GM23248 (cell line): ENCODE measurements around the gene KIF4A. TPM values are rescaled to one million over a fixed set of nuclear protein-coding genes. Genes with fewer than 3 reads are reported as not detected.

Source experiments
- DNase-seq: peaks from one replicate; pipeline ENCODE4 v3.0.0-alpha.2; 2015
- H2AFZ ChIP-seq: fragments of 200-600 bp; sonication (generic); 2 replicates; pipeline ENCODE4 v1.6.1; 2016; ENCODE audit warnings: antibody characterized with exemption
- H3F3A ChIP-seq: fragments of 200-600 bp; sonication (generic); 2 replicates; pipeline ENCODE4 v1.6.1; 2016; ENCODE audit warnings: mild to moderate bottlenecking, antibody characterized with exemption, mixed run types; ENCODE audit not compliant: insufficient read depth
- H3K27ac ChIP-seq: fragments of 200-600 bp; sonication (generic); 2 replicates; pipeline ENCODE4 v1.5.1; 2016; ENCODE audit warnings: mild to moderate bottlenecking
- H3K27me3 ChIP-seq: fragments of 200-600 bp; sonication (generic); replicated peaks from 2 replicates; pipeline ENCODE4 v1.6.1; 2016; ENCODE audit warnings: mild to moderate bottlenecking; ENCODE audit not compliant: insufficient read depth
- H3K36me3 ChIP-seq: fragments of 200-600 bp; sonication (generic); 2 replicates; pipeline ENCODE4 v1.6.1; 2016; ENCODE audit warnings: low read depth, mild to moderate bottlenecking
- H3K4me1 ChIP-seq: fragments of 200-600 bp; sonication (generic); 2 replicates; pipeline ENCODE4 v1.6.1; 2016; ENCODE audit warnings: mild to moderate bottlenecking; ENCODE audit not compliant: insufficient read depth
- H3K4me2 ChIP-seq: fragments of 200-600 bp; sonication (generic); one replicate; pipeline ENCODE4 v1.6.1; 2016; ENCODE audit warnings: mild to moderate bottlenecking; ENCODE audit not compliant: unreplicated experiment
- H3K4me3 ChIP-seq: fragments of 200-600 bp; sonication (generic); 2 replicates; pipeline ENCODE4 v1.5.1; 2016; ENCODE audit warnings: mild to moderate bottlenecking
- H3K79me2 ChIP-seq: fragments of 200-600 bp; sonication (generic); 2 replicates; pipeline ENCODE4 v1.6.1; 2016; ENCODE audit warnings: mild to moderate bottlenecking; ENCODE audit not compliant: insufficient read depth
- H3K9ac ChIP-seq: fragments of 200-600 bp; sonication (generic); 2 replicates; pipeline ENCODE4 v1.6.1; 2016; ENCODE audit warnings: mild to moderate bottlenecking
- H3K9me2 ChIP-seq: fragments of 200-600 bp; sonication (generic); 2 replicates; pipeline ENCODE4 v1.6.1; 2016; ENCODE audit warnings: mixed run types, mild to moderate bottlenecking, moderate library complexity; ENCODE audit not compliant: insufficient read depth
- H3K9me3 ChIP-seq: fragments of 200-600 bp; sonication (generic); one replicate; pipeline ENCODE4 v1.6.1; 2017; ENCODE audit warnings: low read depth
- H4K20me1 ChIP-seq: fragments of 200-600 bp; sonication (generic); 2 replicates; pipeline ENCODE4 v1.6.0; 2016; ENCODE audit not compliant: insufficient read depth
- EZH2 ChIP-seq: fragments of 200-600 bp; sonication (generic); IDR thresholded peaks from 2 replicates; pipeline ENCODE4 v1.6.1; 2018; ENCODE audit warnings: antibody characterized with exemption, mild to moderate bottlenecking; ENCODE audit not compliant: insufficient read depth, poor library complexity, severe bottlenecking
- EZH2phosphoT487 ChIP-seq: fragments of 200-600 bp; sonication (generic); IDR thresholded peaks from 2 replicates; pipeline ENCODE4 v1.6.1; 2018; ENCODE audit warnings: antibody characterized with exemption, moderate library complexity, mild to moderate bottlenecking, low read depth; ENCODE audit not compliant: insufficient read depth
- WGBS, 2 experiments: methylation state at CpG; one replicate each; pipeline ENCODE4 v1.1.6; 2015 to 2017; ENCODE audit warnings: low lambda C conversion rate in 2 of 2, low coverage in 1 of 2; ENCODE audit errors: missing lambda C conversion rate in 2 of 2; 5-methylcytosine and 5-hydroxymethylcytosine counted together
- in situ Hi-C: fragments of 300-500 bp; cut with MboI; formaldehyde crosslinking; loops from 2 replicates; pipeline ENCODE4 v1.15.0; 2020
- polyA plus RNA-seq: library from polyadenylated mRNA; unstranded; fragments of >200 nt; fragmentation: Nextera tagmentation; extraction: Ambion mirVana; gene quantifications from 2 replicates; pipeline ENCODE4 v1.2.1, GENCODE V29; 2016
- total RNA-seq: library from RNA; depleted of rRNA; stranded (reverse); fragments of >200 nt; shearing (Covaris generic); gene quantifications from 2 replicates; pipeline ENCODE4 v1.2.3, GENCODE V29; 2014

The KIF4A gene
- total and polyA plus RNA-seq, 2 experiments from 2014 or later = 5.6 to 7.6 TPM

- Histone ChIP-seq H3K9ac (no peak overlapping the region), H3K9me2 (no peaks in the 10 kb centered on the region), H3K4me2 (no peak overlapping the region), H3K27ac (no peak overlapping the region), H3K4me1 (no peaks in the 10 kb centered on the region), H3F3A (no peaks in the 10 kb centered on the region), H3K9me3 (no peaks in the 10 kb centered on the region), H4K20me1 (no peaks in the 10 kb centered on the region), H3K4me3 (no peak overlapping the region), H3K27me3 (no peaks in the 10 kb centered on the region), H2AFZ (no peak overlapping the region), H3K79me2 (no peaks in the 10 kb centered on the region), H3K36me3 (no peaks in the 10 kb centered on the region)
- in situ Hi-C loops = no loop called here
- DNase-seq = no peak
- WGBS, 2 experiments = 54 to 56% methylated on average over 7 to 10 of the region's 10 CpGs
- TF ChIP-seq EZH2 = no peak
- no peak for TF ChIP-seq EZH2phosphoT487
Measured at GRCh38 chrX:70423936-70424675, 134.2 kb downstream of the KIF4A start.

- H3K9me2 ChIP-seq = no peaks in the 10 kb centered on the region
- no peak overlapping the region for H3K9ac ChIP-seq
- in situ Hi-C loops = no loop called here
- H3K36me3 ChIP-seq = no peaks in the 10 kb centered on the region
- H3K4me2 ChIP-seq = no peak overlapping the region
- no peaks in the 10 kb centered on the region for H3K9me3 ChIP-seq
- H3K27ac ChIP-seq = no peak overlapping the region
- 85 to 91% methylated on average over 7 to 8 of the region's 10 CpGs for WGBS, 2 experiments
- H4K20me1 ChIP-seq = no peaks in the 10 kb centered on the region
- H3K4me3 ChIP-seq = no peak overlapping the region
- H3K27me3 ChIP-seq = no peaks in the 10 kb centered on the region
- H3F3A ChIP-seq = no peaks in the 10 kb centered on the region
- no peak for TF ChIP-seq EZH2phosphoT487
- no peak for TF ChIP-seq EZH2
- no peaks in the 10 kb centered on the region for H3K79me2 ChIP-seq
- H3K4me1 ChIP-seq = no peaks in the 10 kb centered on the region
- no peak overlapping the region for H2AFZ ChIP-seq
- DNase-seq = no peak
Measured at GRCh38 chrX:70424801-70425200, 134.9 kb downstream of the KIF4A start.

GRCh38 chrX:70426286-70427278 is 136.7 kb downstream of the KIF4A start:
- no peak overlapping the region for H2AFZ ChIP-seq
- H3K4me1 ChIP-seq = no peaks in the 10 kb centered on the region
- no peak overlapping the region for H3K4me2 ChIP-seq
- no peaks in the 10 kb centered on the region for H3K9me3 ChIP-seq
- no peak for TF ChIP-seq EZH2phosphoT487
- no peak for TF ChIP-seq EZH2
- no peak overlapping the region for H3K9ac ChIP-seq
- no peaks in the 10 kb centered on the region for H3K36me3 ChIP-seq
- H3K4me3 ChIP-seq = no peak overlapping the region
- DNase-seq = no peak
- in situ Hi-C loops = no loop called here
- 88 to 98% methylated on average over 6 to 13 of the region's 15 CpGs for WGBS, 2 experiments
- H4K20me1 ChIP-seq = no peaks in the 10 kb centered on the region
- no peaks in the 10 kb centered on the region for H3K27me3 ChIP-seq
- no peak overlapping the region for H3K27ac ChIP-seq
- H3K9me2 ChIP-seq = no peaks in the 10 kb centered on the region
- no peaks in the 10 kb centered on the region for H3F3A ChIP-seq
- H3K79me2 ChIP-seq = no peaks in the 10 kb centered on the region

GRCh38 chrX:70427365-70427764 is 137.5 kb downstream of the KIF4A start:
- Histone ChIP-seq H3K4me2 (no peak overlapping the region), H3K27ac (no peak overlapping the region), H3K9me2 (no peaks in the 10 kb centered on the region), H3K27me3 (no peaks in the 10 kb centered on the region), H3F3A (no peaks in the 10 kb centered on the region), H3K4me3 (no peak overlapping the region), H4K20me1 (no peaks in the 10 kb centered on the region), H3K4me1 (no peaks in the 10 kb centered on the region), H3K9ac (no peak overlapping the region), H3K9me3 (no peaks in the 10 kb centered on the region), H3K36me3 (no peaks in the 10 kb centered on the region), H3K79me2 (no peaks in the 10 kb centered on the region), H2AFZ (no peak overlapping the region)
- TF ChIP-seq EZH2 (no peak), EZH2phosphoT487 (no peak)
- in situ Hi-C loops = no loop called here
- WGBS, 2 experiments = 15 to 54% methylated on average over 1 to 2 of the region's 2 CpGs
- no peak for DNase-seq
